OCI-LY7 (cell line): ENCODE data around the gene PYGB. TPM values are rescaled to one million over a fixed set of nuclear protein-coding genes. Genes with fewer than 3 reads are reported as not detected.

Source experiments
- BruUV-seq: library from RNA; stranded (reverse); fragments of 400-500 nt; replicated peaks from 2 replicates; lab custom pipeline; 2021; lab: Mats Ljungman, UMichigan
- CTCF ChIA-PET: fragments of 300-600 bp; sonication (Branson Sonifier 250); formaldehyde crosslinking; loops from one replicate; lab custom pipeline; 2022; ENCODE audit warnings: antibody characterized with exemption; ENCODE audit not compliant: unreplicated experiment; lab: Charles Lee
- POLR2A ChIA-PET: fragments of 300-600 bp; sonication (Branson Sonifier 250); formaldehyde crosslinking; loops from one replicate; lab custom pipeline; 2022; ENCODE audit warnings: antibody characterized with exemption; lab: Charles Lee
- DNase-seq: peaks from one replicate; pipeline ENCODE4 v3.0.0-alpha.2; 2015; ENCODE audit warnings: low spot score
- H2AFZ ChIP-seq: fragments of 200-600 bp; sonication (generic), shearing (Covaris generic); 2 replicates; pipeline ENCODE4 v1.6.1; 2014; ENCODE audit warnings: mild to moderate bottlenecking, antibody characterized with exemption, low read length, moderate library complexity
- H3K27ac ChIP-seq: fragments of 200-600 bp; sonication (generic); 2 replicates; pipeline ENCODE4 v1.5.1; 2014; ENCODE audit warnings: mixed run types, low read depth, mild to moderate bottlenecking, moderate library complexity, low read length, inconsistent platforms; ENCODE audit not compliant: poor library complexity, severe bottlenecking
- H3K36me3 ChIP-seq: fragments of 200-600 bp; sonication (generic); 2 replicates; pipeline ENCODE4 v1.6.1; 2014; ENCODE audit warnings: mild to moderate bottlenecking, antibody characterized with exemption, low read length, moderate library complexity, mixed read lengths; ENCODE audit not compliant: insufficient read depth
- H3K4me1 ChIP-seq: fragments of 200-600 bp; sonication (generic); 2 replicates; pipeline ENCODE4 v1.5.1; 2014; ENCODE audit warnings: mild to moderate bottlenecking, low read length; ENCODE audit not compliant: insufficient read depth, poor library complexity, severe bottlenecking
- H3K4me2 ChIP-seq: fragments of 200-600 bp; sonication (generic); 2 replicates; pipeline ENCODE4 v1.6.1; 2014; ENCODE audit warnings: mild to moderate bottlenecking, low read length
- H3K4me3 ChIP-seq: fragments of 200-600 bp; sonication (generic); 2 replicates; pipeline ENCODE4 v1.5.1; 2014; ENCODE audit warnings: mild to moderate bottlenecking, low read depth, low read length; ENCODE audit not compliant: poor library complexity, severe bottlenecking
- H3K79me2 ChIP-seq: fragments of 200-600 bp; sonication (generic); 2 replicates; pipeline ENCODE4 v1.6.1; 2016; ENCODE audit warnings: low read depth, mild to moderate bottlenecking, low read length, moderate library complexity, mixed read lengths; ENCODE audit not compliant: insufficient read depth
- H3K9me2 ChIP-seq: fragments of 200-600 bp; sonication (generic); 2 replicates; pipeline ENCODE4 v1.6.1; 2016; ENCODE audit warnings: mild to moderate bottlenecking, low read length, mixed read lengths; ENCODE audit not compliant: insufficient read depth
- H3K9me3 ChIP-seq: fragments of 200-600 bp; sonication (generic); 2 replicates; pipeline ENCODE4 v1.6.1; 2014; ENCODE audit warnings: mild to moderate bottlenecking, mixed run types, low read length, mixed read lengths
- H4K20me1 ChIP-seq: fragments of 200-600 bp; sonication (generic); 2 replicates; pipeline ENCODE4 v1.6.1; 2014; ENCODE audit warnings: mild to moderate bottlenecking, antibody characterized with exemption, low read length, moderate library complexity, mixed read lengths; ENCODE audit not compliant: insufficient read depth
- EZH2phosphoT487 ChIP-seq: fragments of 200-600 bp; sonication (generic); IDR thresholded peaks from 2 replicates; pipeline ENCODE4 v1.6.1; 2018; ENCODE audit warnings: low read depth, borderline replicate concordance, mild to moderate bottlenecking, mixed run types, antibody characterized with exemption, low read length, moderate library complexity, mixed read lengths
- intact Hi-C: fragments of 100-400 bp; cut with micrococcal nuclease; formaldehyde crosslinking; loops from one replicate; pipeline ENCODE4 v1.10.0; 2022; ENCODE audit not compliant: unreplicated experiment
- total RNA-seq, 2 experiments: library from RNA; depleted of rRNA in 1 of 2; stranded (reverse); fragments of >200 nt in 1 of 2; shearing (Covaris generic) in 1 of 2; gene quantifications; 2 replicates each; pipeline ENCODE4 v1.2.3, GENCODE V29; 2014 to 2022
- TF ChIP-seq, protein P1 (sequence below): fragments of 200-600 bp; sonication (generic); conservative IDR thresholded peaks from 2 replicates; pipeline ENCODE4 v1.5.1; 2014; ENCODE audit warnings: mild to moderate bottlenecking, antibody characterized with exemption, low read length, moderate library complexity, mixed read lengths

The PYGB gene
- total RNA-seq, 2 experiments from 2014 or later, result 4.9 to 7.0 TPM

DNA sequence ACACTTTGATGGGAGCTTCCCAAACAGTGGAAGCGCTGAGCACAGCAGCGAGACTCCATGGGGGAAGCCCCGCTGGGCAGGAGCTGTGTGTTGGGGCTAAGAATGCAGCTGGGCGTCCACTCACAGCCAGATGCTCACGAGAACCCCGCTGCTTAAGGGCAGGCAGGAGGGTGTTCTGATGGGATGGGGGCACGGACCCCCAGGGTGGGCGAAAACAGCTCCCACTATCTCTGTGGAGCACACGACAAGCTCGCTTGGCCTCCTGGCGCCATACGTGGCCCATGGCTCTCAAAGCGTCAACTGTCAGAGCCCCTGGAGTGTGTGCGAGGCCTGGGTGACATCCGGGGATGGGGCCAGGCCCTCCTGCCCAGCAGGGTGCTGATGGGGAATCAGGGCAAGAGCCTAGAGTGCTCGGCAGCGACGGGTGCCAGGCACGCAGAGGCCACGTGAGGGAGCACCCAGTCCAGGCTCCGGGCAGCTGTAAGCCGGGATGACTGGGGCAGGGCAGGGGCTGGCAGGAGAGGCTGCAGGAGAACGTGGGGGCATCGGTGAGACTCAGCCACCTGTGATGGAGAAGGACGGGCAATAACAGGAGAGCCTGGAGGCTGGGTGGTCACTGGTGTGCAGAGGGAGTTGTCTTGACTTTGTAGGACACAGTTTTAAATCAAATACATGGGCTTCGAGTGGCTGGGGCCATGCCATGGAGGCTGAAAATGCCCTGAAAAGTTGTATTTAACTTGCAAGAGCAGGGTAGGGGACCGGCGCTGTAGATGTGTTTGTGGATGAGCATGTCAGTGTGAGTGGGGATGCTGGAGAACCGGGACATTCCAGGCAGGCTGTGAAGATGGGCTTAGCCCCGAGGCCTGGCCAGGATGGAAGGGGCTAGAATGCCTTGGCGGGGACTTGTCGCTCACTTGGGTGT lies 27.3 kb downstream of the PYGB start:
- no peak overlapping the region for H3K4me3 ChIP-seq
- no peak overlapping the region for H3K27ac ChIP-seq
- BruUV-seq, result no TSS peak
- ChIA-PET POLR2A (no interaction called here), CTCF (no interaction called here)
- no peaks in the 10 kb centered on the region for H3K9me2 ChIP-seq
- peaks cover 4% of the 10 kb centered on the region for H3K4me1 ChIP-seq
- peaks cover 12% of the 10 kb centered on the region for H4K20me1 ChIP-seq
- H2AFZ ChIP-seq, result no peak overlapping the region
- DNase-seq, result no peak
- no peaks in the 10 kb centered on the region for H3K79me2 ChIP-seq
- TF ChIP-seq, protein P1, sequence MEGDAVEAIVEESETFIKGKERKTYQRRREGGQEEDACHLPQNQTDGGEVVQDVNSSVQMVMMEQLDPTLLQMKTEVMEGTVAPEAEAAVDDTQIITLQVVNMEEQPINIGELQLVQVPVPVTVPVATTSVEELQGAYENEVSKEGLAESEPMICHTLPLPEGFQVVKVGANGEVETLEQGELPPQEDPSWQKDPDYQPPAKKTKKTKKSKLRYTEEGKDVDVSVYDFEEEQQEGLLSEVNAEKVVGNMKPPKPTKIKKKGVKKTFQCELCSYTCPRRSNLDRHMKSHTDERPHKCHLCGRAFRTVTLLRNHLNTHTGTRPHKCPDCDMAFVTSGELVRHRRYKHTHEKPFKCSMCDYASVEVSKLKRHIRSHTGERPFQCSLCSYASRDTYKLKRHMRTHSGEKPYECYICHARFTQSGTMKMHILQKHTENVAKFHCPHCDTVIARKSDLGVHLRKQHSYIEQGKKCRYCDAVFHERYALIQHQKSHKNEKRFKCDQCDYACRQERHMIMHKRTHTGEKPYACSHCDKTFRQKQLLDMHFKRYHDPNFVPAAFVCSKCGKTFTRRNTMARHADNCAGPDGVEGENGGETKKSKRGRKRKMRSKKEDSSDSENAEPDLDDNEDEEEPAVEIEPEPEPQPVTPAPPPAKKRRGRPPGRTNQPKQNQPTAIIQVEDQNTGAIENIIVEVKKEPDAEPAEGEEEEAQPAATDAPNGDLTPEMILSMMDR, result no peak
- no peaks in the 10 kb centered on the region for H3K9me3 ChIP-seq
- H3K36me3 ChIP-seq, result peaks cover 3% of the 10 kb centered on the region; the same call in 1 of the 2 replicates
- intact Hi-C loops, result no loop called here
- H3K4me2 ChIP-seq, result no peak overlapping the region

DNA sequence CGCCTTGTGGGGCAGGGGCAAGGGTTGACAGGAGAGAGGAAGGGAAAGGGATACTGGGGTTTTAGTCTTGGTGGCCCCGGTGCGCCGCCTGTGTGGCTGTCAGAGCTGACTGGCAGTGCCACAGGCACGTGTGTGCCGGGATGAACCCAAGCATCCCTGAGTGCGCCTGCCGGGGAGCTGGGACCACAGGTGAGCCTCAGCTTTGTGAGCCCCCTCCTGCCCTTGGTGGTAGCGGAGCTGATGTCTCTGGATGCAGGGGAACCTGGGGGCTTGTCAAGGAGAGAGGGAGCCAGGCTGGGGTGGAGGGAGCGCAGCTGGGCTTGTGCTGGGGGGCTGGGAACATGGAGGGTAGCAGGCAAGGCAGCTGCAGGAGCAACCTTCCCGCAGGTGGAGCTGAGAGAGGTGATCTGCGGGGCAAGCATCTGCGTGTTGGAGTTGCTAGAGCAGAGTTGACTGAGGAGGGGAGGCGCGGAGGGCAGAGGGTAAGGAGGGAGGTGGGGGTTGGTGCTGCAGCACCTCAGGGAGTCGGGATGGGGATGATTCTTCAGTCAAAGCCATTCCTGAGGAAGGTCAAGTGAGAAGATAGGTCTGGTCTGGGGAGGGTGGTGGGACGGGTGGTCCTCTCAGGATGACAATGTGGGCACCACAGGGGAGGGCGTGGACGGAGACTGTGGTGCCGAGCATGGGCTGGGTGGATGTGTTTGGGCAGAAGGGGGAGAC lies 28.1 kb downstream of the PYGB start:
- Histone ChIP-seq H3K79me2 (no peaks in the 10 kb centered on the region), H3K4me1 (peaks cover 12% of the 10 kb centered on the region), H3K36me3 (peaks cover 3% of the 10 kb centered on the region; the same call in 1 of the 2 replicates), H2AFZ (no peak overlapping the region), H3K4me3 (no peak overlapping the region), H3K27ac (no peak overlapping the region), H3K9me2 (no peaks in the 10 kb centered on the region), H4K20me1 (peaks cover 17% of the 10 kb centered on the region), H3K4me2 (no peak overlapping the region), H3K9me3 (no peaks in the 10 kb centered on the region)
- TF ChIP-seq, protein P1, result no peak
- no peak for TF ChIP-seq EZH2phosphoT487
- no TSS peak for BruUV-seq
- ChIA-PET CTCF (no interaction called here), POLR2A (no interaction called here)
- DNase-seq, result no peak
- intact Hi-C loops, result no loop called here
